Parathyroid adenoma (tissue), 2 donors: ENCODE results near the gene IQCE.
"Not testable (repeated sequence)": the region's sequence is repeated elsewhere in the genome, so short reads cannot be mapped to it uniquely, and the experiment has no call there.

ENCODE experiments used
- H2AFZ ChIP-seq: fragments of 300-600 bp; sonication (generic); one replicate; pipeline ENCODE4 v1.7.0; 2017; ENCODE audit warnings: antibody characterized with exemption, mild to moderate bottlenecking
- H3K27ac ChIP-seq: fragments of 300-600 bp; sonication (generic); one replicate; pipeline ENCODE4 v1.7.0; 2017
- H3K27me3 ChIP-seq: fragments of 300-600 bp; sonication (generic); one replicate; pipeline ENCODE4 v1.7.0; 2017; ENCODE audit warnings: low read length; ENCODE audit not compliant: control insufficient read depth, insufficient read depth
- H3K36me3 ChIP-seq: fragments of 300-600 bp; sonication (generic); one replicate; pipeline ENCODE4 v1.7.0; 2017; ENCODE audit warnings: low read length; ENCODE audit not compliant: control insufficient read depth, insufficient read depth
- H3K4me1 ChIP-seq: fragments of 300-600 bp; sonication (generic); one replicate; pipeline ENCODE4 v1.7.0; 2017; ENCODE audit warnings: control low read depth
- H3K4me2 ChIP-seq: fragments of 300-600 bp; sonication (generic); one replicate; pipeline ENCODE4 v1.7.0; 2017; ENCODE audit warnings: low read length
- H3K4me3 ChIP-seq: fragments of 300-600 bp; sonication (generic); one replicate; pipeline ENCODE4 v1.7.0; 2017; ENCODE audit warnings: low read depth, low read length
- H3K79me2 ChIP-seq: fragments of 300-600 bp; sonication (generic); one replicate; pipeline ENCODE4 v1.7.0; 2017; ENCODE audit warnings: control low read depth
- H3K9ac ChIP-seq: fragments of 300-600 bp; sonication (generic); one replicate; pipeline ENCODE4 v1.7.0; 2017; ENCODE audit warnings: mild to moderate bottlenecking
- H3K9me3 ChIP-seq: fragments of 300-600 bp; sonication (generic); one replicate; pipeline ENCODE4 v1.7.0; 2017; ENCODE audit warnings: low read length; ENCODE audit not compliant: control insufficient read depth
- TF ChIP-seq, protein P1 (sequence below): fragments of 300-600 bp; sonication (generic); IDR thresholded peaks from one replicate; pipeline ENCODE4 v1.7.0; 2017; ENCODE audit warnings: antibody characterized with exemption, mild to moderate bottlenecking
- donor health status: primary hyperparathyroidism.

IQCE gene

DNA sequence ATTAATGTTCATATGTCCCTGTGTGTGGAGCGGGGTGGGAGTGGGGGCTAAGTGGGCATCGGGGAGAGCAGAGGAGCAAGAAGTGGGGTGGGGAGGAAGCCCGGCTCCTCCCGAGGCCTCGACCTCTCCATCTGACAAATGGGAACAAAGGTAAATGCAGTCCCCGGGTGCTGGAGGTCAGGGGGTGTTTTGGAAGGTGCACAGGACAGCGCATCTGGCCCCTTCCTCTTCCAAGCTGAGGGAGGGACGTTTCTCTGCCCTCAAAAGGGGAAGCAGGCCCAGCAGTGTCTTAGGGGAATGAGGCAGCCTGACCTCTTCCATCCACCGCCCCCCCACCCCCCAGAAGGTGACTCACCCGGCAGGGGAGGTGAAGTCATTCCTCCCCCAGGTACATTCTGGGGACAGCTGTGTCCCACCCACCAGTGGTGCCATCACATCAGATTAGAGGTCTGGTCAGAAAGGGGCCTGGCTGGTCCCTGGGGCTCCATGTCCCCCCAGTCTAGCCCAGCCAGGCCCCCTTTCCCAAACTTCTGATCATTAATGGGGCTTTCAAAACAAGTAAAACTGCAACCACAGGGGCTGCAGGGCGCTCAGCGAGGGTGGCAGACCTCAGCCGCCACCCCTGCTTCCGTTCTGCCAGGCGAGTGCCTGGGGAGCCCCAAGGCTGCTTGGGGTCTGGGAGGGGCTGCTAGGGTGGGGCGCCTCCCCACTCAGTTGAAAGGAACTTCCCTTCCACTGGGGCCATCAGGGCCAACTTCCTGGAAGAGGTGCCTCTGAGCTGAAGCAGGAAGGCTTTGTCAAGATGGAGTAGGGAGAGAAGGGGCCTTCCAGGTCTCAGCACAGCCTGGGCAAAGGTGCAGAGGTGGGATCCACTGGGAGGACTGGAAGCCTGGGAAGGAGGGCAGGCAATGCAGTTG is 28.4 kb upstream of the IQCE start:
- Histone ChIP-seq H3K27me3 (no peaks in the 10 kb centered on the region), H3K27ac (no peak overlapping the region), H3K4me1 (no peaks in the 10 kb centered on the region), H3K4me2 (no peak overlapping the region), H3K4me3 (no peak overlapping the region), H3K79me2 (no peaks in the 10 kb centered on the region), H3K9me3 (no peaks in the 10 kb centered on the region), H3K9ac (no peak overlapping the region), H2AFZ (no peak overlapping the region), H3K36me3 (no peaks in the 10 kb centered on the region)
- TF ChIP-seq, protein P1, sequence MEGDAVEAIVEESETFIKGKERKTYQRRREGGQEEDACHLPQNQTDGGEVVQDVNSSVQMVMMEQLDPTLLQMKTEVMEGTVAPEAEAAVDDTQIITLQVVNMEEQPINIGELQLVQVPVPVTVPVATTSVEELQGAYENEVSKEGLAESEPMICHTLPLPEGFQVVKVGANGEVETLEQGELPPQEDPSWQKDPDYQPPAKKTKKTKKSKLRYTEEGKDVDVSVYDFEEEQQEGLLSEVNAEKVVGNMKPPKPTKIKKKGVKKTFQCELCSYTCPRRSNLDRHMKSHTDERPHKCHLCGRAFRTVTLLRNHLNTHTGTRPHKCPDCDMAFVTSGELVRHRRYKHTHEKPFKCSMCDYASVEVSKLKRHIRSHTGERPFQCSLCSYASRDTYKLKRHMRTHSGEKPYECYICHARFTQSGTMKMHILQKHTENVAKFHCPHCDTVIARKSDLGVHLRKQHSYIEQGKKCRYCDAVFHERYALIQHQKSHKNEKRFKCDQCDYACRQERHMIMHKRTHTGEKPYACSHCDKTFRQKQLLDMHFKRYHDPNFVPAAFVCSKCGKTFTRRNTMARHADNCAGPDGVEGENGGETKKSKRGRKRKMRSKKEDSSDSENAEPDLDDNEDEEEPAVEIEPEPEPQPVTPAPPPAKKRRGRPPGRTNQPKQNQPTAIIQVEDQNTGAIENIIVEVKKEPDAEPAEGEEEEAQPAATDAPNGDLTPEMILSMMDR: no peak

DNA sequence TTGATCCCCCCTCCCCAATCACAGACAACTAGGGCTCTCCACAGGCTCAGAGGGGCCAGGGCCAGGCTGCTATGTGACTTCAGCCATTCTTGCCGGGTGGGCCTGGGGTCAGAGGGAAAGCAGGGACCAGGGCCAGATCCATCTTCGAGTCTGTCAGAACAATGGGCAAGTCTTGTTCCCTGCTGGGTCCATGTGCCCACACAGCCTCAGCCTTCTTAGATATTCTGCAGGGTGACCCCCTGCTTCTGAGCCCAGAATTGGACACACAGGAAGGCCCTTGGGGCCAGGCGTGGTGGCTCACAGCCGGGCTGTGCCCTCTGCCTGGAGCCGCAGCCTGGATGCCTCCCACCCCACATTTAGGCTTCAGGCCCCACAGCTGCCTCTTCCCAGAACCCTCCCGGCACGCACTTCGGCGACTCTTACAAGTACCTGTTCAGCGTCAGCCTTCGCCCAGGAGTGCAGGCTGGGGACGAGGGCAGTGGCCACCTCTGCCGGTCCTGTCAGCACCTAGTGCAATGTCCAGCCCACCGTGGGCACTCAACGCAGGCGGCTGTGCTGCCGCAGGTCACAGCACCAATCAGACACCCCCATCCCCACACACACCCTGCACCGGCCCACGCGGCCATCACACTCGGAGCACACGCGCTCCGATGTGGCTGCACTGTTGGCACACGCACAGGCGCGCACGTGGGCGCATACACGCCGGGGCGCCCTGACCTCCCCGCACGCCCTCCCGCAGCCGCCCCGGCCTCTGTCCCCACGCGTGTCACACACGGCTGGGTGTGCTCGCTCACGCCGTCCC is 27.6 kb upstream of the IQCE start:
- H3K4me2 ChIP-seq, H3K27me3 ChIP-seq, H3K79me2 ChIP-seq, H3K27ac ChIP-seq, H3K36me3 ChIP-seq, H3K4me1 ChIP-seq, H3K9ac ChIP-seq, H3K9me3 ChIP-seq, H3K4me3 ChIP-seq, H2AFZ ChIP-seq: not testable (repeated sequence)

DNA sequence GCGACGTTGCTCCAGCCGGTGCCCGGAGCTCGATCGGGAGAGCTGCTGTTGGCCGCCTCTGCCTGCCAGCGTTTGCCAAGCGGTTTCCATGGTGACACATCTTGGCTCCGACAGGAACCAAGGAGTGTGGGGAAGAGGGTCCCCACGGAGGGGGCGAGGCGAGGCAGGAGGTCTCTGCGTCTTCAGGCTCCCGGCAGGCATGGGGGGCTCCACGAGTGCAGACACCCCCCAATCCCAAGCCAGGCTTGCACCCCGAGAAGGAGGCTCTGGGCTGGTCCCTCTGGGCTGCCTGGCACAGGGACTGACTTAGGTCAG is 27.0 kb upstream of the IQCE start:
- H2AFZ ChIP-seq, H3K27me3 ChIP-seq, H3K4me3 ChIP-seq, H3K27ac ChIP-seq, H3K79me2 ChIP-seq, H3K4me2 ChIP-seq, H3K4me1 ChIP-seq, H3K36me3 ChIP-seq, H3K9ac ChIP-seq, H3K9me3 ChIP-seq: not testable (repeated sequence)

DNA sequence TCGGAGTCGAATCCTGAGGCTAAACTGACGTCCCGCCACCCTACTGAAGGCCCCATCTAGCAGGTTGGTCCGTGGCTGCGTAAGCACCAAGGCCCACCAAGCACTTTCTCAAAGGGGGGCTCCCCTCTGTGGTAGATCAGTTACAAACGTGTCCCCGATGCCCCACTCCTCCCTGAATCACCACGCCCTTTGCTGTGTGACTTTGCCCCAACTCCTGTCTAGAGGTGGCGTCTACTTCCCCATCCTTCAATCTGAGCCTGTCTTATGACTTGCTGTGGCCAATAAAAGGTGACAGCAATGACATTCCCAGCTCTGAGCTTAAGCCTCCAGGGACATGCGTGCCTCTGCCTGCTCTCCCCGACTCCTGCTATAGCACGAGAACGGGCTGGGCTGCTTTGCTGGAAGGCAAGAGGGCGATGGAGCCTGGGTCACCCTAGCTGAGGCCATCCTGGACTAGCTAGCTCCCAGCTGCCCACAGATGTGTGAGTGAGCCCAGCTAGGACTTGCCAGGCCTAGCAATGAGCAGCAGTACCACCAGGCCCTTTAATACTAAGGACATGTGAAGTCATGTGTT is 26.5 kb upstream of the IQCE start:
- not testable (repeated sequence) for H3K9ac ChIP-seq, H3K9me3 ChIP-seq, H3K4me1 ChIP-seq, H3K4me3 ChIP-seq, H3K36me3 ChIP-seq, H3K79me2 ChIP-seq, H2AFZ ChIP-seq, H3K27me3 ChIP-seq, H3K4me2 ChIP-seq, H3K27ac ChIP-seq

DNA sequence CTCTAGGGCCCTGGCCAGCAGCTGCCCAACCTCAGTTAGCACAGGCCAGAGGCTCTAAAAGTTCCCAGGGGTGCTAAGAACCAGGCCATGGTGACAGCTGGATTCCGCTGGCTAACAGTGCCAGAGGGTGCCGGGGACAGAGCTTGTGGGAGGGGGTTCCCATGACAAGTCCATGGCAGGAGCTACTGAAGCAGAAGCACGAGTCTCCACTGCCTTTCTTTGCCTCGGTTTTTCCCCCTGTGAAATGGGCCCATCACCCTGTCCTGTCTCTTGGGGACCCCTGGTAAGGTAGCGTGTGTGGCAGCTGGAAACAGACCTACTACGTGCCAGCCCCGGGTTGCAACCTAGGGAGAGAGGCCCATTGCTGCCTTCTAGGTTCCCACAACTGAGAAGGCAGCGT is 26.0 kb upstream of the IQCE start:
- not testable (repeated sequence) for H3K9me3 ChIP-seq, H3K27me3 ChIP-seq, H2AFZ ChIP-seq, H3K4me3 ChIP-seq, H3K79me2 ChIP-seq, H3K4me2 ChIP-seq, H3K4me1 ChIP-seq, H3K9ac ChIP-seq, H3K27ac ChIP-seq, H3K36me3 ChIP-seq

DNA sequence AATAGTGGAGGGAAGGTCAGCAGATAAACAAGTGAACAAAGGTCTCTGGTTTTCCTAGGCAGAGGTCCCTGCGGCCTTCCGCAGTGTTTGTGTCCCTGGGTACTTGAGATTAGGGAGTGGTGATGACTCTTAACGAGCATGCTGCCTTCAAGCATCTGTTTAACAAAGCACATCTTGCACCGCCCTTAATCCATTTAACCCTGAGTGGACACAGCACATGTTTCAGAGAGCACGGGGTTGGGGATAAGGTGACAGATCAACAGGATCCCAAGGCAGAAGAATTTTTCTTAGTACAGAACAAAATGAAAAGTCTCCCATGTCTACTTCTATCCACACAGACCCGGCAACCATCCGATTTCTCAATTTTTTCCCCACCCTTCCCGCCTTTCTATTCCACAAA is 25.2 kb upstream of the IQCE start:
- H3K36me3 ChIP-seq, H3K79me2 ChIP-seq, H3K9ac ChIP-seq, H2AFZ ChIP-seq, H3K4me3 ChIP-seq, H3K4me2 ChIP-seq, H3K27me3 ChIP-seq, H3K27ac ChIP-seq, H3K4me1 ChIP-seq, H3K9me3 ChIP-seq: not testable (repeated sequence)

DNA sequence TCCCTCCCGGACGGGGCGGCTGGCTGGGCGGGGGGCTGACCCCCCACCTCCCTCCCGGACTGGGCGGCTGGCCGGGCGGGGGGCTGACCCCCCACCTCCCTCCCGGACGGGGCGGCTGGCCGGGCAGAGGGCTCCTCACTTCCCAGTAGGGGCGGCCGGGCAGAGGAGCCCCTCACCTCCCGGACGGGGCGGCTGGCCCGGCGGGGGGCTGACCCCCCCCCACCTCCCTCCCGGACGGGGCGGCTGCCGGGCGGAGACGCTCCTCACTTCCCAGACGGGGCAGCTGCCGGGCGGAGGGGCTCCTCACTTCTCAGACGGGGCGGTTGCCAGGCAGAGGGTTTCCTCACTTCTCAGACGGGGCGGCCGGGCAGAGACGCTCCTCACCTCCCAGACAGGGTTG is 24.6 kb upstream of the IQCE start:
- H3K9me3 ChIP-seq, H3K4me2 ChIP-seq, H3K27ac ChIP-seq, H3K9ac ChIP-seq, H3K27me3 ChIP-seq, H3K4me1 ChIP-seq, H3K36me3 ChIP-seq, H2AFZ ChIP-seq, H3K4me3 ChIP-seq, H3K79me2 ChIP-seq: not testable (repeated sequence)

DNA sequence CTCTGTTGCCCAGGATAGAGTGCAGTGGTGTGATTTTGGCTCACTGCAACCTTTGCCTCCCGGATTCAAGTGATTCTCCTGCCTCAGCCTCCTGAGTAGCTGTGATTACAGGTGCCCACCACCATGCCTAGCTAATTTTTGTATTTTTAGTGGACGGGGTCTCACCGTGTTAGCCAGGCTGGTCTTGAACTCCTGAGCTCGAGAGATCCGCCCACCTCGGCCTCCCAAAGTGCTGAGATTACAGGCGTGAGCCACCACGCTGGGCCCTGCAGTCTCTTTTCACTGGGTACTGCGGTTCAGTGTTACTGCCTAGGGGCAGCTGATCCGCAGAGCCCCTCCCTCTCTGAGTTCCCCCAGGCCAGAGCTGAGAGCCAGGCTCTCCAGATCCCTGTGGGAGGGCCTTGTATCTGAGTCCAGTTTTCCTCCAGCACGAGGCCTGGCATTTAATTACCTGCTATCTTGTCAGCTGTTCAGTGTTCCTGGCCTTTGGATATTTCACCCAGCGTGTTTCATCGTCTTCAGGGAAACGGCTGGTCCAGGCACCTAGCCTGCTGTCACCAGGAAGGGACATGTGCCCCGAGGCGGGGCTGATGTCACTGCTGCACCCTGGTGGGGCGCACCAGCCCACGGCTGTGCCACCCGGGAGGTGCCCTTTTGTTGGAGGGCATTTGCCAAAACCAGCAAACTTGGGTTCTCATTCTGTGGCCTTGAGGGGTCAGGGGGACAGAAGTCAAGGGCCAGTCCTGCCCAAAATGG is 22.7 kb upstream of the IQCE start:
- H3K36me3 ChIP-seq, H3K9ac ChIP-seq, H3K27me3 ChIP-seq, H3K79me2 ChIP-seq, H3K4me3 ChIP-seq, H3K4me1 ChIP-seq, H3K4me2 ChIP-seq, H3K27ac ChIP-seq, H2AFZ ChIP-seq, H3K9me3 ChIP-seq: not testable (repeated sequence)
